Type B pancreatic cell (in vitro differentiated cells): ENCODE data around the gene NRCAM. TPM values are rescaled to one million over a fixed set of nuclear protein-coding genes. Genes with fewer than 3 reads are reported as not detected.

Experiments used
- DNase-seq: peaks from one replicate; pipeline ENCODE4 v3.0.0; 2021; ENCODE audit warnings: mixed read lengths; ENCODE audit not compliant: unreplicated experiment; ENCODE audit errors: extremely low spot score
- H3K27ac Mint-ChIP-seq: 2 replicates; pipeline ENCODE4 v1.8.0; 2021; ENCODE audit warnings: mild to moderate bottlenecking, mixed read lengths
- H3K27me3 Mint-ChIP-seq: 2 replicates; pipeline ENCODE4 v1.8.0; 2021; ENCODE audit warnings: mixed read lengths
- H3K36me3 Mint-ChIP-seq: 2 replicates; pipeline ENCODE4 v1.8.0; 2021; ENCODE audit warnings: mixed read lengths
- H3K4me1 Mint-ChIP-seq: one replicate; pipeline ENCODE4 v1.8.0; 2021; ENCODE audit warnings: mixed read lengths; ENCODE audit not compliant: unreplicated experiment
- H3K4me3 Mint-ChIP-seq: 2 replicates; pipeline ENCODE4 v1.8.0; 2021; ENCODE audit warnings: mild to moderate bottlenecking, mixed read lengths
- H3K9me3 Mint-ChIP-seq: 2 replicates; pipeline ENCODE4 v1.8.0; 2021; ENCODE audit warnings: mixed read lengths
- CTCF ChIP-seq: fragments of 200-600 bp; sonication (generic); conservative IDR thresholded peaks from 2 replicates; pipeline ENCODE4 v1.5.0; 2021; ENCODE audit warnings: antibody characterized with exemption, mild to moderate bottlenecking
- total RNA-seq: library from RNA; stranded (reverse); gene quantifications from 2 replicates; pipeline ENCODE4 v1.2.1, GENCODE V29; 2021; ENCODE audit warnings: low replicate concordance

Gene NRCAM
- total RNA-seq, 1 donor from 2014 or later, result 41.0 TPM

GRCh38 chr7:108270385-108271015, 185.7 kb downstream of the NRCAM start:
- no peaks in the 10 kb centered on the region for H3K27me3 Mint-ChIP-seq
- no peaks in the 10 kb centered on the region for H3K36me3 Mint-ChIP-seq
- H3K4me3 Mint-ChIP-seq, result no peak overlapping the region
- no peak for TF ChIP-seq CTCF
- no peak overlapping the region for H3K27ac Mint-ChIP-seq
- no peak for DNase-seq
- no peaks in the 10 kb centered on the region for H3K4me1 Mint-ChIP-seq
- peaks cover 3% of the 10 kb centered on the region for H3K9me3 Mint-ChIP-seq

- no peaks in the 10 kb centered on the region for H3K27me3 Mint-ChIP-seq
- H3K4me1 Mint-ChIP-seq, result no peaks in the 10 kb centered on the region
- H3K4me3 Mint-ChIP-seq, result no peak overlapping the region
- no peak for TF ChIP-seq CTCF
- no peak for DNase-seq
- no peaks in the 10 kb centered on the region for H3K9me3 Mint-ChIP-seq
- no peak overlapping the region for H3K27ac Mint-ChIP-seq
- H3K36me3 Mint-ChIP-seq, result no peaks in the 10 kb centered on the region
These were observed 187.9 kb downstream of the NRCAM start for GRCh38 chr7:108268200-108268820.

GRCh38 chr7:108267615-108268014, 188.6 kb downstream of the NRCAM start:
- Mint-ChIP-seq H3K27me3 (no peaks in the 10 kb centered on the region), H3K9me3 (no peaks in the 10 kb centered on the region), H3K4me1 (no peaks in the 10 kb centered on the region), H3K36me3 (no peaks in the 10 kb centered on the region), H3K4me3 (no peak overlapping the region), H3K27ac (no peak overlapping the region)
- no peak for TF ChIP-seq CTCF
- no peak for DNase-seq

- Mint-ChIP-seq H3K36me3 (no peaks in the 10 kb centered on the region), H3K27ac (no peak overlapping the region), H3K4me3 (no peak overlapping the region), H3K9me3 (no peaks in the 10 kb centered on the region), H3K27me3 (no peaks in the 10 kb centered on the region), H3K4me1 (no peaks in the 10 kb centered on the region)
- no peak for TF ChIP-seq CTCF
- DNase-seq, result no peak
These were observed 189.7 kb downstream of the NRCAM start for GRCh38 chr7:108266491-108266890.

GRCh38 chr7:108266035-108266434, 190.2 kb downstream of the NRCAM start:
- Mint-ChIP-seq H3K9me3 (no peaks in the 10 kb centered on the region), H3K4me3 (no peak overlapping the region), H3K4me1 (no peaks in the 10 kb centered on the region), H3K27ac (no peak overlapping the region), H3K27me3 (no peaks in the 10 kb centered on the region), H3K36me3 (no peaks in the 10 kb centered on the region)
- no peak for TF ChIP-seq CTCF
- DNase-seq, result no peak
